T-cell (primary cell): ENCODE measurements around the gene SRSF1. TPM values are rescaled to one million over a fixed set of nuclear protein-coding genes. Genes with fewer than 3 reads are reported as not detected.
"Not testable (repeated sequence)": the region's sequence is repeated elsewhere in the genome, so short reads cannot be mapped to it uniquely, and the experiment has no call there.

Experiments used
- ATAC-seq, 4 experiments: fragments of 200-7000 bp in 3 of 4; fragments of 150-1000 bp in 1 of 4; cut with Tn5 transposase; replicated peaks in 1 of 4; 1 replicate in 3 of 4; 2 replicates in 1 of 4; pipeline ENCODE4 v1.10.0; 2021; ENCODE audit warnings: moderate library complexity in 3 of 4, mild to moderate bottlenecking in 2 of 4, moderate number of reproducible peaks in 1 of 4
- CTCF ChIA-PET, 2 donors: fragments of 300-600 bp; sonication (Branson Sonifier 250); formaldehyde crosslinking; loops; one replicate each; lab custom pipeline; 2022; ENCODE audit warnings: antibody characterized with exemption in 2 of 2; lab: Charles Lee
- POLR2A ChIA-PET, 2 donors: fragments of 300-600 bp; sonication (Branson Sonifier 250); formaldehyde crosslinking; loops; one replicate each; lab custom pipeline; 2022; ENCODE audit warnings: antibody characterized with exemption in 2 of 2; lab: Charles Lee
- DNase-seq, 35 experiments: peaks; one replicate each; pipeline versions ENCODE4 v3.0.0 to v3.0.0-alpha.2; 2013 to 2023
- H3K27ac ChIP-seq: one replicate; pipeline ENCODE4 v1.5.1; 2013; ENCODE audit warnings: low read length
- H3K27me3 ChIP-seq, 2 experiments: replicated peaks in 1 of 2; 1 replicate in 1 of 2; 2 replicates in 1 of 2; pipeline versions ENCODE4 v1.6.1 to v1.7.0; 2013; ENCODE audit warnings: low read length in 1 of 2, mixed read lengths in 1 of 2; ENCODE audit not compliant: control insufficient read depth in 2 of 2, insufficient read depth in 2 of 2; ENCODE audit errors: extremely low read depth in 1 of 2
- H3K36me3 ChIP-seq, 2 donors: 1 replicate in 1 of 2; 2 replicates in 1 of 2; pipeline versions ENCODE4 v1.6.1 to v1.7.0; 2013; ENCODE audit warnings: low read length in 1 of 2; ENCODE audit not compliant: control insufficient read depth in 2 of 2, insufficient read depth in 1 of 2; ENCODE audit errors: extremely low read depth in 1 of 2
- H3K4me1 ChIP-seq, 2 experiments: 1 replicate in 1 of 2; 2 replicates in 1 of 2; pipeline versions ENCODE4 v1.6.1 to v1.7.0; 2013; ENCODE audit warnings: low read length in 2 of 2, mixed read lengths in 1 of 2; ENCODE audit not compliant: insufficient read depth in 2 of 2, control insufficient read depth in 1 of 2; ENCODE audit errors: extremely low read depth in 1 of 2
- H3K4me3 ChIP-seq, 2 donors: 1 replicate in 1 of 2; 2 replicates in 1 of 2; pipeline versions ENCODE4 v1.5.1 to v1.7.0; 2013; ENCODE audit warnings: mild to moderate bottlenecking in 2 of 2, low read length in 1 of 2, moderate library complexity in 1 of 2; ENCODE audit not compliant: control insufficient read depth in 1 of 2; ENCODE audit errors: extremely low read depth in 1 of 2
- H3K9me3 ChIP-seq: 2 replicates; pipeline ENCODE4 v1.7.0; 2013
- H3K27ac Mint-ChIP-seq, 2 donors: one replicate each; pipeline ENCODE4 v1.8.0; 2020 to 2021; ENCODE audit warnings: mild to moderate bottlenecking in 2 of 2, mixed read lengths in 2 of 2
- H3K27me3 Mint-ChIP-seq, 2 donors: one replicate each; pipeline ENCODE4 v1.8.0; 2021 to 2022; ENCODE audit warnings: mixed read lengths in 2 of 2
- H3K36me3 Mint-ChIP-seq: one replicate; pipeline ENCODE4 v1.8.0; 2021; ENCODE audit warnings: mixed read lengths
- H3K4me1 Mint-ChIP-seq, 3 donors: one replicate each; pipeline ENCODE4 v1.8.0; 2020 to 2022; ENCODE audit warnings: mixed read lengths in 3 of 3, mild to moderate bottlenecking in 1 of 3
- H3K4me3 Mint-ChIP-seq, 3 donors: one replicate each; pipeline ENCODE4 v1.8.0; 2020 to 2022; ENCODE audit warnings: mild to moderate bottlenecking in 3 of 3, mixed read lengths in 3 of 3, moderate library complexity in 3 of 3
- H3K9me3 Mint-ChIP-seq, 3 donors: one replicate each; pipeline ENCODE4 v1.8.0; 2020 to 2022; ENCODE audit warnings: mixed read lengths in 3 of 3
- WGBS: methylation state at CpG from one replicate; pipeline ENCODE4 v1.1.5; 2013; ENCODE audit warnings: missing lambda C conversion rate; ENCODE audit not compliant: insufficient coverage; 5-methylcytosine and 5-hydroxymethylcytosine counted together
- total RNA-seq, 35 experiments: library from RNA in 6 of 35; stranded (reverse) in 6 of 35; fragments of 120-200 nt in 1 of 35; gene quantifications; one replicate each; pipeline versions ENCODE4 v1.2.1 to v1.2.4 and lab custom pipeline; 2013 to 2026

SRSF1 gene
- total RNA-seq, 5 donors from 2014 or later (not counting 1 experiment from before 2014, with no cell fraction given), result 112 to 266 (median 261) TPM

GRCh38 chr17:57974053-57974824 is 32.8 kb downstream of the SRSF1 start:
- DNase-seq, H3K27ac Mint-ChIP-seq, H3K27me3 Mint-ChIP-seq, CTCF ChIA-PET, H3K4me1 ChIP-seq, H3K9me3 ChIP-seq, POLR2A ChIA-PET, H3K4me3 ChIP-seq, H3K27ac ChIP-seq, H3K27me3 ChIP-seq, H3K4me3 Mint-ChIP-seq, H3K4me1 Mint-ChIP-seq, H3K9me3 Mint-ChIP-seq: not testable (repeated sequence)
- peaks cover 0 to 63% of the 10 kb centered on the region in 2 donors for H3K36me3 ChIP-seq
- ATAC-seq, result peak in 1 of 4 experiments; percentile 9
- WGBS, result 88% methylated on average over 3 of the region's 4 CpGs
- H3K36me3 Mint-ChIP-seq, result peaks cover 49% of the 10 kb centered on the region

- no peaks in the 10 kb centered on the region for H3K27me3 Mint-ChIP-seq
- no peaks in the 10 kb centered on the region for H3K9me3 Mint-ChIP-seq
- ChIA-PET POLR2A (no interaction called here), CTCF (interaction anchor here in 1 of 2 donors (0.5 kb wide), 1 partner anchor 45 kb away, joined by 5 read pairs; no protein-coding TSS in a partner anchor)
- Histone ChIP-seq H3K4me1 (no peaks in the 10 kb centered on the region), H3K9me3 (no peaks in the 10 kb centered on the region), H3K4me3 (no peak overlapping the region), H3K27ac (no peak overlapping the region), H3K27me3 (no peaks in the 10 kb centered on the region), H3K36me3 (peaks cover 0 to 42% of the 10 kb centered on the region in 2 donors)
- H3K27ac Mint-ChIP-seq, result no peak overlapping the region
- no CpG with 5 or more reads among the region's 1 CpG for WGBS
- DNase-seq (no peak), ATAC-seq (no peak)
- no peak overlapping the region for H3K4me3 Mint-ChIP-seq
- H3K4me1 Mint-ChIP-seq, result peaks cover 0 to 3% (median 2%) of the 10 kb centered on the region in 3 donors
- peaks cover 36% of the 10 kb centered on the region for H3K36me3 Mint-ChIP-seq
Observed at GRCh38 chr17:57972151-57972550, 34.9 kb downstream of the SRSF1 start.

- POLR2A ChIA-PET, result no interaction called here
- H3K27me3 ChIP-seq, result no peaks in the 10 kb centered on the region
- peaks cover 0 to 37% of the 10 kb centered on the region in 2 donors for H3K36me3 ChIP-seq
- Mint-ChIP-seq H3K4me3 (no peak overlapping the region), H3K4me1 (peaks cover 0 to 3% (median 2%) of the 10 kb centered on the region in 3 donors), H3K36me3 (peaks cover 30% of the 10 kb centered on the region), H3K9me3 (no peaks in the 10 kb centered on the region), H3K27ac (no peak overlapping the region), H3K27me3 (no peaks in the 10 kb centered on the region)
- no peaks in the 10 kb centered on the region for H3K9me3 ChIP-seq
- H3K4me1 ChIP-seq, result no peaks in the 10 kb centered on the region
- CTCF ChIA-PET, result no interaction called here
- WGBS, result 100% methylated on average over 2 of the region's 10 CpGs
- H3K27ac ChIP-seq, result no peak overlapping the region
- no peak overlapping the region for H3K4me3 ChIP-seq
- DNase-seq (no peak), ATAC-seq (no peak)
Observed at GRCh38 chr17:57971572-57971971, 35.5 kb downstream of the SRSF1 start.

- 100% methylated on average over 1 of the region's 4 CpGs for WGBS
- ChIA-PET CTCF (interaction anchor here in 1 of 2 donors (0.6 kb wide), 1 partner anchor 23 kb away, joined by 3 read pairs; no protein-coding TSS in a partner anchor), POLR2A (no interaction called here)
- DNase-seq (no peak), ATAC-seq (no peak)
- Mint-ChIP-seq H3K27me3 (no peaks in the 10 kb centered on the region), H3K27ac (no peak overlapping the region), H3K36me3 (peaks cover 23% of the 10 kb centered on the region), H3K4me3 (no peak overlapping the region), H3K4me1 (no peaks in the 10 kb centered on the region), H3K9me3 (no peaks in the 10 kb centered on the region)
- no peaks in the 10 kb centered on the region for H3K4me1 ChIP-seq
- peaks cover 0 to 3% of the 10 kb centered on the region in 2 experiments for H3K27me3 ChIP-seq
- no peak overlapping the region for H3K27ac ChIP-seq
- peaks cover 0 to 28% of the 10 kb centered on the region in 2 donors for H3K36me3 ChIP-seq
- no peaks in the 10 kb centered on the region for H3K9me3 ChIP-seq
- H3K4me3 ChIP-seq, result no peak overlapping the region
Observed at GRCh38 chr17:57970710-57971109, 36.3 kb downstream of the SRSF1 start.

DNA sequence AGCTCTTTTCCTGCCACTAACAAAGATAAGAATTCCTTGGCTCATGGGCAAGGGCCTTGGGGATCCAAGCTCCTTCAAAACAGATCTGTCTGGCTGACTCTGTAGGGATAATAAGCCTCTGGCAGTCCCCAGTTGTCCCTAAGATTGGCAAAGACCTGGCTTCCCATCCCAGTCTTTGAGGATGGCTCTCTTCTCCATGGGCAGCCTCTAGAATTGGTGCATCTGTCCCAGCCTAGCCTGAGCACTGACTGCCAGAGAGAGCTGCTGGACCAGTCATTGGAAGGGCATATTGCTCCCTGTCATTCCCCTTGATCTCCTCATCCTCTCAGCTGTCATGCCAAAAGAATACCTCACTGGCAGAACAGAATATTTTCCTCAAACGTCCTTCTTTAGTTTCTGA is 38.6 kb downstream of the SRSF1 start:
- Histone ChIP-seq H3K27me3 (peaks cover 0 to 7% of the 10 kb centered on the region in 2 experiments), H3K27ac (no peak overlapping the region), H3K4me1 (no peaks in the 10 kb centered on the region), H3K36me3 (peaks cover 0 to 10% of the 10 kb centered on the region in 2 donors), H3K4me3 (no peak overlapping the region), H3K9me3 (no peaks in the 10 kb centered on the region)
- WGBS, result no CpG with 5 or more reads among the region's 1 CpG
- no peak overlapping the region for H3K4me3 Mint-ChIP-seq
- peaks cover 7% of the 10 kb centered on the region for H3K36me3 Mint-ChIP-seq
- H3K4me1 Mint-ChIP-seq, result no peaks in the 10 kb centered on the region
- no peaks in the 10 kb centered on the region for H3K27me3 Mint-ChIP-seq
- CTCF ChIA-PET, result no interaction called here
- no peak overlapping the region for H3K27ac Mint-ChIP-seq
- no peak for ATAC-seq
- no peak for DNase-seq
- no peaks in the 10 kb centered on the region for H3K9me3 Mint-ChIP-seq
- POLR2A ChIA-PET, result interaction anchor here in 1 of 2 donors (0.5 kb wide), 1 partner anchor 10 kb away, joined by 3 read pairs; no protein-coding TSS in a partner anchor

GRCh38 chr17:57966875-57967274 is 40.2 kb downstream of the SRSF1 start:
- no peak overlapping the region for H3K27ac Mint-ChIP-seq
- DNase-seq (no peak), ATAC-seq (no peak)
- no peak overlapping the region for H3K27ac ChIP-seq
- no peaks in the 10 kb centered on the region for H3K9me3 ChIP-seq
- ChIA-PET CTCF (interaction anchor here in 1 of 2 donors (0.8 kb wide), 1 partner anchor 390 kb away, joined by 3 read pairs; no protein-coding TSS in a partner anchor), POLR2A (no interaction called here)
- no peaks in the 10 kb centered on the region for H3K36me3 ChIP-seq
- no peaks in the 10 kb centered on the region for H3K36me3 Mint-ChIP-seq
- no peaks in the 10 kb centered on the region for H3K27me3 Mint-ChIP-seq
- no peak overlapping the region for H3K4me3 Mint-ChIP-seq
- no peaks in the 10 kb centered on the region for H3K4me1 Mint-ChIP-seq
- no peaks in the 10 kb centered on the region for H3K4me1 ChIP-seq
- no peak overlapping the region for H3K4me3 ChIP-seq
- WGBS, result 76% methylated on average over 2 of the region's 5 CpGs
- H3K9me3 Mint-ChIP-seq, result no peaks in the 10 kb centered on the region
- H3K27me3 ChIP-seq, result peaks cover 0 to 7% of the 10 kb centered on the region in 2 experiments
